Osteoblast (primary cell): ENCODE results near the gene DGKZ. TPM values are rescaled to one million over a fixed set of nuclear protein-coding genes. Genes with fewer than 3 reads are reported as not detected.

Source experiments
- DNase-seq: peaks from one replicate; pipeline ENCODE4 v3.0.0; 2011; ENCODE audit warnings: low spot score, mixed read lengths; ENCODE audit not compliant: insufficient read length; ENCODE audit errors: missing footprints
- H2AFZ ChIP-seq: 2 replicates; pipeline ENCODE4 v1.6.0; 2011; ENCODE audit warnings: mild to moderate bottlenecking, low read length
- H3K27ac ChIP-seq: 2 replicates; pipeline ENCODE4 v1.5.1; 2011; ENCODE audit warnings: mild to moderate bottlenecking, low read depth, low read length, moderate library complexity
- H3K27me3 ChIP-seq: 2 replicates; pipeline ENCODE4 v1.6.0; 2012; ENCODE audit warnings: mild to moderate bottlenecking, control low read depth, inconsistent platforms, low read length, moderate library complexity; ENCODE audit not compliant: insufficient read depth
- H3K36me3 ChIP-seq: 2 replicates; pipeline ENCODE4 v1.5.1; 2011; ENCODE audit warnings: mild to moderate bottlenecking, low read length, control low read depth, moderate library complexity; ENCODE audit not compliant: insufficient read depth
- H3K4me1 ChIP-seq: 2 replicates; pipeline ENCODE4 v1.5.1; 2011; ENCODE audit warnings: mild to moderate bottlenecking, low read length, control low read depth, moderate library complexity; ENCODE audit not compliant: insufficient read depth
- H3K4me2 ChIP-seq: 2 replicates; pipeline ENCODE4 v1.6.0; 2011; ENCODE audit warnings: mild to moderate bottlenecking, low read length; ENCODE audit not compliant: insufficient read depth
- H3K4me3 ChIP-seq: fragments of 200-600 bp; sonication (generic); 3 replicates; pipeline ENCODE4 v1.5.1; 2012; ENCODE audit warnings: mild to moderate bottlenecking, low read length, inconsistent platforms; ENCODE audit not compliant: insufficient read depth
- H3K79me2 ChIP-seq: 2 replicates; pipeline ENCODE4 v1.6.0; 2012; ENCODE audit warnings: mild to moderate bottlenecking, low read length, control low read depth, inconsistent platforms; ENCODE audit not compliant: insufficient read depth
- H3K9me3 ChIP-seq: 2 replicates; pipeline ENCODE4 v1.5.1; 2011; ENCODE audit warnings: low read depth, low read length, control low read depth
- H4K20me1 ChIP-seq: 2 replicates; pipeline ENCODE4 v1.6.0; 2012; ENCODE audit warnings: mild to moderate bottlenecking, low read length, control low read depth; ENCODE audit not compliant: insufficient read depth
- small RNA-seq: library from RNA; depleted of rRNA; stranded (forward); fragments of <200 nt; gene quantifications from one replicate; pipeline ENCODE3, GENCODE V24; 2012
- total RNA-seq: library from RNA; depleted of rRNA; stranded (reverse); fragments of >200 nt; gene quantifications from 2 replicates; pipeline ENCODE4 v1.2.3, GENCODE V29; 2012
- TF ChIP-seq, protein P1 (sequence below): IDR thresholded peaks from 2 replicates; pipeline ENCODE4 v1.5.1; 2011; ENCODE audit warnings: mild to moderate bottlenecking, low read depth, low read length, moderate library complexity; ENCODE audit errors: extremely low read depth

Gene DGKZ
- total RNA-seq, 1 donor: 52.5 TPM

GRCh38 chr11:46429717-46430116, 82.5 kb downstream of the DGKZ start:
- Histone ChIP-seq H2AFZ (no peak overlapping the region), H3K9me3 (no peaks in the 10 kb centered on the region), H3K4me3 (no peak overlapping the region), H3K4me2 (no peak overlapping the region), H4K20me1 (no peaks in the 10 kb centered on the region), H3K36me3 (peaks cover 22% of the 10 kb centered on the region), H3K79me2 (no peaks in the 10 kb centered on the region), H3K4me1 (no peaks in the 10 kb centered on the region), H3K27me3 (no peaks in the 10 kb centered on the region), H3K27ac (peak overlapping the region; percentile 45)
- peak; percentile 31 for DNase-seq
- TF ChIP-seq, protein P1, sequence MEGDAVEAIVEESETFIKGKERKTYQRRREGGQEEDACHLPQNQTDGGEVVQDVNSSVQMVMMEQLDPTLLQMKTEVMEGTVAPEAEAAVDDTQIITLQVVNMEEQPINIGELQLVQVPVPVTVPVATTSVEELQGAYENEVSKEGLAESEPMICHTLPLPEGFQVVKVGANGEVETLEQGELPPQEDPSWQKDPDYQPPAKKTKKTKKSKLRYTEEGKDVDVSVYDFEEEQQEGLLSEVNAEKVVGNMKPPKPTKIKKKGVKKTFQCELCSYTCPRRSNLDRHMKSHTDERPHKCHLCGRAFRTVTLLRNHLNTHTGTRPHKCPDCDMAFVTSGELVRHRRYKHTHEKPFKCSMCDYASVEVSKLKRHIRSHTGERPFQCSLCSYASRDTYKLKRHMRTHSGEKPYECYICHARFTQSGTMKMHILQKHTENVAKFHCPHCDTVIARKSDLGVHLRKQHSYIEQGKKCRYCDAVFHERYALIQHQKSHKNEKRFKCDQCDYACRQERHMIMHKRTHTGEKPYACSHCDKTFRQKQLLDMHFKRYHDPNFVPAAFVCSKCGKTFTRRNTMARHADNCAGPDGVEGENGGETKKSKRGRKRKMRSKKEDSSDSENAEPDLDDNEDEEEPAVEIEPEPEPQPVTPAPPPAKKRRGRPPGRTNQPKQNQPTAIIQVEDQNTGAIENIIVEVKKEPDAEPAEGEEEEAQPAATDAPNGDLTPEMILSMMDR: no peak

Small RNA genes lying within 50 kb of the gene (small RNA-seq; reads per million reads assigned to genes)
- gene MIR4688: not detected

Other genes starting within 250 kb of the DGKZ start
- gene PHF21A, start 226.0 kb upstream of the DGKZ start, total RNA-seq: 23.0 and 26.4 TPM in 2 replicates
- gene CREB3L1, start 69.8 kb upstream of the DGKZ start, total RNA-seq: 30.1 and 33.3 TPM in 2 replicates
- 27.5 and 27.7 TPM in 2 replicates for gene MDK, start 34.2 kb downstream of the DGKZ start, total RNA-seq
- gene CHRM4, start 44.3 kb downstream of the DGKZ start, total RNA-seq: 0.29 and 0.36 TPM in 2 replicates
- gene AMBRA1, start 246.6 kb downstream of the DGKZ start, total RNA-seq: 29.7 and 30.4 TPM in 2 replicates